Placental pericyte (primary cell): ENCODE results near the gene GTPBP4. TPM values are rescaled to one million over a fixed set of nuclear protein-coding genes. Genes with fewer than 3 reads are reported as not detected.

Experiments used
- total RNA-seq: library from RNA; depleted of rRNA; stranded (reverse); fragments of >200 nt; gene quantifications from 2 replicates; pipeline ENCODE4 v1.2.3, GENCODE V29; 2012

The GTPBP4 gene
- total RNA-seq: 41.8 and 43.2 TPM in 2 replicates

GRCh38 chr10:987870-988666, at the start of gene GTPBP4:
GTPBP4 (plus strand) TSS chr10:988434; CDS start chr10:988480, 46 bp downstream.

GRCh38 chr10:1025683-1026082, 37.4 kb downstream of the GTPBP4 start, which contains the start of gene IDI2:
IDI2 (minus strand) TSS chr10:1025859; CDS start chr10:1024723, 1,136 bp downstream.

GRCh38 chr10:1048732-1049424, 60.6 kb downstream of the GTPBP4 start, which contains the start of gene IDI1:
IDI1 (minus strand) TSS chr10:1049119; CDS start chr10:1049003, 116 bp downstream.

GRCh38 chr10:1056326-1057105, 68.3 kb downstream of the GTPBP4 start, which contains the start of gene WDR37:
WDR37 (plus strand) TSS chr10:1056385; CDS start chr10:1072156, 15,771 bp downstream.

Other genes with a start within 250 kb of the GTPBP4 start
- 53.8 and 62.1 TPM in 2 replicates for gene LARP4B, start 56.7 kb upstream of the GTPBP4 start, total RNA-seq
- gene IDI2, start 37.4 kb downstream of the GTPBP4 start, total RNA-seq: not detected in 2 replicates
- gene IDI1, start 60.7 kb downstream of the GTPBP4 start, total RNA-seq: 74.0 and 114 TPM in 2 replicates
- 13.1 and 27.1 TPM in 2 replicates for gene WDR37, start 68.0 kb downstream of the GTPBP4 start, total RNA-seq